NB4 (cell line): ENCODE measurements around the gene FMC1.

Experiments used
- POLR2A ChIP-seq: IDR thresholded peaks from 2 replicates; pipeline ENCODE4 v1.6.1; 2011; ENCODE audit warnings: mild to moderate bottlenecking; ENCODE audit not compliant: insufficient read length; ENCODE audit errors: extremely low read depth
- TF ChIP-seq, protein P1 (sequence below): IDR thresholded peaks from one replicate; pipeline ENCODE4 v1.5.1; 2012; ENCODE audit warnings: low read depth, low read length

DNA sequence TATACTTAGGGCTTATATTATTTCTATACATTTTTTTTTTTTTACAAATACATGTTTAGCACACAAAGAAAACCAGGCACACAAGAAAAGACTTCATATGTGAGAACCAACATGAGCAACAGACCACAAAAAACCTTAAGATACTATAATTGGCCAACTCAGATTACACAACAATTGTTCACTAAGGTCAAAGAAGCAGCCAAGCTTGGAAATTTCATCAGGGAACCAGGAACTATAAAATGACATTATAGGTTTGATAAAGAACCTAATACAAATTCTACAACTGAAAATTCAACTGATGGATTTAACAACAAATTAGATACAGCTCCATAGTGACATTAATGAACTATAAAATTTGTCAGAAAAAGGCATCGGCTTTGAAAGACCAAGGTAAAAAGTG, 14.2 kb downstream of the FMC1 start:
- TF ChIP-seq, protein P1, sequence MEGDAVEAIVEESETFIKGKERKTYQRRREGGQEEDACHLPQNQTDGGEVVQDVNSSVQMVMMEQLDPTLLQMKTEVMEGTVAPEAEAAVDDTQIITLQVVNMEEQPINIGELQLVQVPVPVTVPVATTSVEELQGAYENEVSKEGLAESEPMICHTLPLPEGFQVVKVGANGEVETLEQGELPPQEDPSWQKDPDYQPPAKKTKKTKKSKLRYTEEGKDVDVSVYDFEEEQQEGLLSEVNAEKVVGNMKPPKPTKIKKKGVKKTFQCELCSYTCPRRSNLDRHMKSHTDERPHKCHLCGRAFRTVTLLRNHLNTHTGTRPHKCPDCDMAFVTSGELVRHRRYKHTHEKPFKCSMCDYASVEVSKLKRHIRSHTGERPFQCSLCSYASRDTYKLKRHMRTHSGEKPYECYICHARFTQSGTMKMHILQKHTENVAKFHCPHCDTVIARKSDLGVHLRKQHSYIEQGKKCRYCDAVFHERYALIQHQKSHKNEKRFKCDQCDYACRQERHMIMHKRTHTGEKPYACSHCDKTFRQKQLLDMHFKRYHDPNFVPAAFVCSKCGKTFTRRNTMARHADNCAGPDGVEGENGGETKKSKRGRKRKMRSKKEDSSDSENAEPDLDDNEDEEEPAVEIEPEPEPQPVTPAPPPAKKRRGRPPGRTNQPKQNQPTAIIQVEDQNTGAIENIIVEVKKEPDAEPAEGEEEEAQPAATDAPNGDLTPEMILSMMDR: no peak
- no peak for TF ChIP-seq POLR2A
